ENCODE results near the gene MPEG1. TPM values are rescaled to one million over a fixed set of nuclear protein-coding genes. Genes with fewer than 3 reads are reported as not detected.

The MPEG1 gene
- total and polyA plus RNA-seq, 2 of the 13 experiments (the other 11 are each of a cell fraction or from before 2014, with no cell fraction given) = not detected

DNA sequence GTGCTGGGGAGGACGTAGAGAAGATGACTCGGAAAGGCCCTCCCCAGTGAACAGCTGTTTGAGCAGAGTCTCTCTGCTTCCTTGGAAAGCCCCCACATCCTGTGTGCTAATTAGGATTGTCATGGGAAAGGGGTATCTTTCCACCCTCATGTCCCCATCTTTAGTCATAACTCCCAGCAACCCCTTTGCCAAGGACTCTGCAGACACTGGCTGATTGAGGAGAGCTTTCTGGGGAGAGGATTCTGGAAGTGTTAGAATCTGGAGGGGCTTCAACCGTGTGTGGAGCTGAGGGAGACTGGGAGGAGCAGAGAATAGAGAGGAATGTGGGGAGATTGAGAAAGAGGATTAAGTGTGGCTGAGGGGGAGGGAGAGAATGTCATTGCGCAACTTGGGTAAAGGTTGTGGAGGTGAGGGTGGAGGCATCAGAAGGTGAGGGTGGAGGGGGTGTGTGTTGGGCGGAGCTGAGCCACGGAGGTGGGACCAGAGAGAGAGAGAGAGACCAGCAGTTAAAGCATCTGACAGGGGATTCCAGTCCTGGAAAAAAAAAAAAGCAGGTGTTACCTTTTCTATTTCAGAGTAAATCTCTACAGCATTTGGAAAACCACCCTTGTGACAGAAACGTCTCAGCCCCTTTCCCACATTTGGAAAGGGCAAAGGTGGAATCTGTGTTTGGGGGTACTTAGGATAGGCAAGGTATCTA, 38.6 kb downstream of the MPEG1 start (continued):
- TF ChIP-seq, protein P1, sequence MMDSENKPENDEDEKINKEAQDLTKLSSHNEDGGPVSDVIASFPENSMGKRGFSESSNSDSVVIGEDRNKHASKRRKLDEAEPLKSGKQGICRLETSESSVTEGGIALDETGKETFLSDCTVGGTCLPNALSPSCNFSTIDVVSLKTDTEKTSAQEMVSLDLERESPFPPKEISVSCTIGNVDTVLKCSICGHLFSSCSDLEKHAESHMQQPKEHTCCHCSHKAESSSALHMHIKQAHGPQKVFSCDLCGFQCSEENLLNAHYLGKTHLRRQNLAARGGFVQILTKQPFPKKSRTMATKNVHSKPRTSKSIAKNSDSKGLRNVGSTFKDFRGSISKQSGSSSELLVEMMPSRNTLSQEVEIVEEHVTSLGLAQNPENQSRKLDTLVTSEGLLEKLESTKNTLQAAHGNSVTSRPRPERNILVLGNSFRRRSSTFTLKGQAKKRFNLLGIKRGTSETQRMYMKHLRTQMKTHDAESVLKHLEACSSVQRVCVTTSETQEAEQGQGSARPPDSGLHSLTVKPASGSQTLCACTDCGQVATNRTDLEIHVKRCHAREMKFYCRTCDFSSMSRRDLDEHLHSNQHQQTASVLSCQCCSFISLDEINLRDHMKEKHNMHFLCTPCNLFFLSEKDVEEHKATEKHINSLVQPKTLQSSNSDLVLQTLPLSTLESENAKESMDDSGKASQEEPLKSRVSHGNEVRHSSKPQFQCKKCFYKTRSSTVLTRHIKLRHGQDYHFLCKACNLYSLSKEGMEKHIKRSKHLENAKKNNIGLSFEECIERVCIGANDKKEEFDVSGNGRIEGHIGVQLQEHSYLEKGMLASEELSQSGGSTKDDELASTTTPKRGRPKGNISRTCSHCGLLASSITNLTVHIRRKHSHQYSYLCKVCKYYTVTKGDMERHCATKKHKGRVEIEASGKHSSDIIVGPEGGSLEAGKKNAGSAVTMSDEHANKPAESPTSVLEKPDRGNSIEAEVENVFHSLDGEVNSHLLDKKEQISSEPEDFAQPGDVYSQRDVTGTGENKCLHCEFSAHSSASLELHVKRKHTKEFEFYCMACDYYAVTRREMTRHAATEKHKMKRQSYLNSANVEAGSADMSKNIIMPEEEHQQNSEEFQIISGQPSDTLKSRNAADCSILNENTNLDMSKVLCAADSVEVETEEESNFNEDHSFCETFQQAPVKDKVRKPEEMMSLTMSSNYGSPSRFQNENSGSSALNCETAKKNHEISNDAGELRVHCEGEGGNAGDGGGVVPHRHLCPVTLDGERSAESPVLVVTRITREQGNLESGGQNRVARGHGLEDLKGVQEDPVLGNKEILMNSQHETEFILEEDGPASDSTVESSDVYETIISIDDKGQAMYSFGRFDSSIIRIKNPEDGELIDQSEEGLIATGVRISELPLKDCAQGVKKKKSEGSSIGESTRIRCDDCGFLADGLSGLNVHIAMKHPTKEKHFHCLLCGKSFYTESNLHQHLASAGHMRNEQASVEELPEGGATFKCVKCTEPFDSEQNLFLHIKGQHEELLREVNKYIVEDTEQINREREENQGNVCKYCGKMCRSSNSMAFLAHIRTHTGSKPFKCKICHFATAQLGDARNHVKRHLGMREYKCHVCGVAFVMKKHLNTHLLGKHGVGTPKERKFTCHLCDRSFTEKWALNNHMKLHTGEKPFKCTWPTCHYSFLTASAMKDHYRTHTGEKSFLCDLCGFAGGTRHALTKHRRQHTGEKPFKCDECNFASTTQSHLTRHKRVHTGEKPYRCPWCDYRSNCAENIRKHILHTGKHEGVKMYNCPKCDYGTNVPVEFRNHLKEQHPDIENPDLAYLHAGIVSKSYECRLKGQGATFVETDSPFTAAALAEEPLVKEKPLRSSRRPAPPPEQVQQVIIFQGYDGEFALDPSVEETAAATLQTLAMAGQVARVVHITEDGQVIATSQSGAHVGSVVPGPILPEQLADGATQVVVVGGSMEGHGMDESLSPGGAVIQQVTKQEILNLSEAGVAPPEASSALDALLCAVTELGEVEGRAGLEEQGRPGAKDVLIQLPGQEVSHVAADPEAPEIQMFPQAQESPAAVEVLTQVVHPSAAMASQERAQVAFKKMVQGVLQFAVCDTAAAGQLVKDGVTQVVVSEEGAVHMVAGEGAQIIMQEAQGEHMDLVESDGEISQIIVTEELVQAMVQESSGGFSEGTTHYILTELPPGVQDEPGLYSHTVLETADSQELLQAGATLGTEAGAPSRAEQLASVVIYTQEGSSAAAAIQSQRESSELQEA (CRISPR knock-in tag; IDR thresholded peaks at IDR 0.05; ENCODE audit: not compliant biosample characterization) = no peak
- TF ChIP-seq FOXK1 (CRISPR knock-in tag; IDR thresholded peaks at IDR 0.05; ENCODE audit: borderline replicate concordance, low read depth) (peak; percentile 52; the same call in 1 of the 2 replicates), RARG (CRISPR knock-in tag; IDR thresholded peaks at IDR 0.05; ENCODE audit: low read depth) (no peak), ZNF543 (CRISPR knock-in tag; IDR thresholded peaks at IDR 0.05) (no peak), HNRNPLL (IDR thresholded peaks at IDR 0.05; ENCODE audit: low read depth, low read length, poor library complexity, severe bottlenecking) (no peak), CBFB (CRISPR knock-in tag; IDR thresholded peaks at IDR 0.05) (no peak), ZNF253 (CRISPR knock-in tag; IDR thresholded peaks at IDR 0.05; ENCODE audit: borderline replicate concordance) (no peak)
- TF ChIP-seq, protein P2, sequence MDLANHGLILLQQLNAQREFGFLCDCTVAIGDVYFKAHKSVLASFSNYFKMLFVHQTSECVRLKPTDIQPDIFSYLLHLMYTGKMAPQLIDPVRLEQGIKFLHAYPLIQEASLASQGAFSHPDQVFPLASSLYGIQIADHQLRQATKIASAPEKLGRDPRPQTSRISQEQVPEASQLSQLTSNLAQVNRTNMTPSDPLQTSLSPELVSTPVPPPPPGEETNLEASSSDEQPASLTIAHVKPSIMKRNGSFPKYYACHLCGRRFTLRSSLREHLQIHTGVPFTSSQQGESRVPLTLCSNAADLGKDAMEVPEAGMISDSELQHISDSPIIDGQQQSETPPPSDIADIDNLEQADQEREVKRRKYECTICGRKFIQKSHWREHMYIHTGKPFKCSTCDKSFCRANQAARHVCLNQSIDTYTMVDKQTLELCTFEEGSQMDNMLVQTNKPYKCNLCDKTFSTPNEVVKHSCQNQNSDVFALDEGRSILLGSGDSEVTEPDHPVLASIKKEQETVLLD (CRISPR knock-in tag; IDR thresholded peaks at IDR 0.05; ENCODE audit: low read depth) = no peak
- TF ChIP-seq, protein P3, sequence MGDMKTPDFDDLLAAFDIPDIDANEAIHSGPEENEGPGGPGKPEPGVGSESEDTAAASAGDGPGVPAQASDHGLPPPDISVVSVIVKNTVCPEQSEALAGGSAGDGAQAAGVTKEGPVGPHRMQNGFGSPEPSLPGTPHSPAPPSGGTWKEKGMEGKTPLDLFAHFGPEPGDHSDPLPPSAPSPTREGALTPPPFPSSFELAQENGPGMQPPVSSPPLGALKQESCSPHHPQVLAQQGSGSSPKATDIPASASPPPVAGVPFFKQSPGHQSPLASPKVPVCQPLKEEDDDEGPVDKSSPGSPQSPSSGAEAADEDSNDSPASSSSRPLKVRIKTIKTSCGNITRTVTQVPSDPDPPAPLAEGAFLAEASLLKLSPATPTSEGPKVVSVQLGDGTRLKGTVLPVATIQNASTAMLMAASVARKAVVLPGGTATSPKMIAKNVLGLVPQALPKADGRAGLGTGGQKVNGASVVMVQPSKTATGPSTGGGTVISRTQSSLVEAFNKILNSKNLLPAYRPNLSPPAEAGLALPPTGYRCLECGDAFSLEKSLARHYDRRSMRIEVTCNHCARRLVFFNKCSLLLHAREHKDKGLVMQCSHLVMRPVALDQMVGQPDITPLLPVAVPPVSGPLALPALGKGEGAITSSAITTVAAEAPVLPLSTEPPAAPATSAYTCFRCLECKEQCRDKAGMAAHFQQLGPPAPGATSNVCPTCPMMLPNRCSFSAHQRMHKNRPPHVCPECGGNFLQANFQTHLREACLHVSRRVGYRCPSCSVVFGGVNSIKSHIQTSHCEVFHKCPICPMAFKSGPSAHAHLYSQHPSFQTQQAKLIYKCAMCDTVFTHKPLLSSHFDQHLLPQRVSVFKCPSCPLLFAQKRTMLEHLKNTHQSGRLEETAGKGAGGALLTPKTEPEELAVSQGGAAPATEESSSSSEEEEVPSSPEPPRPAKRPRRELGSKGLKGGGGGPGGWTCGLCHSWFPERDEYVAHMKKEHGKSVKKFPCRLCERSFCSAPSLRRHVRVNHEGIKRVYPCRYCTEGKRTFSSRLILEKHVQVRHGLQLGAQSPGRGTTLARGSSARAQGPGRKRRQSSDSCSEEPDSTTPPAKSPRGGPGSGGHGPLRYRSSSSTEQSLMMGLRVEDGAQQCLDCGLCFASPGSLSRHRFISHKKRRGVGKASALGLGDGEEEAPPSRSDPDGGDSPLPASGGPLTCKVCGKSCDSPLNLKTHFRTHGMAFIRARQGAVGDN (CRISPR knock-in tag; IDR thresholded peaks at IDR 0.05) = no peak
- TF ChIP-seq, protein P4, sequence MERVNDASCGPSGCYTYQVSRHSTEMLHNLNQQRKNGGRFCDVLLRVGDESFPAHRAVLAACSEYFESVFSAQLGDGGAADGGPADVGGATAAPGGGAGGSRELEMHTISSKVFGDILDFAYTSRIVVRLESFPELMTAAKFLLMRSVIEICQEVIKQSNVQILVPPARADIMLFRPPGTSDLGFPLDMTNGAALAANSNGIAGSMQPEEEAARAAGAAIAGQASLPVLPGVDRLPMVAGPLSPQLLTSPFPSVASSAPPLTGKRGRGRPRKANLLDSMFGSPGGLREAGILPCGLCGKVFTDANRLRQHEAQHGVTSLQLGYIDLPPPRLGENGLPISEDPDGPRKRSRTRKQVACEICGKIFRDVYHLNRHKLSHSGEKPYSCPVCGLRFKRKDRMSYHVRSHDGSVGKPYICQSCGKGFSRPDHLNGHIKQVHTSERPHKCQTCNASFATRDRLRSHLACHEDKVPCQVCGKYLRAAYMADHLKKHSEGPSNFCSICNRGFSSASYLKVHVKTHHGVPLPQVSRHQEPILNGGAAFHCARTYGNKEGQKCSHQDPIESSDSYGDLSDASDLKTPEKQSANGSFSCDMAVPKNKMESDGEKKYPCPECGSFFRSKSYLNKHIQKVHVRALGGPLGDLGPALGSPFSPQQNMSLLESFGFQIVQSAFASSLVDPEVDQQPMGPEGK (CRISPR knock-in tag; IDR thresholded peaks at IDR 0.05) = peak; percentile 95

Data from HepG2 (cell line).